Stimulated activated CD8-positive, alpha-beta memory T cell treated with anti-CD3 and anti-CD28 coated beads, Interleukin-15, amount 100 ng/mL, for 24 hours (primary cell): ENCODE data around the gene ABCC8.
A peak's percentile ranks its signal among the peaks of the same experiment; 100 is the strongest.

Source experiments
- DNase-seq: peaks from one replicate; pipeline ENCODE4 v3.0.0-alpha.2; 2020; ENCODE audit warnings: low read depth

Gene ABCC8

DNA sequence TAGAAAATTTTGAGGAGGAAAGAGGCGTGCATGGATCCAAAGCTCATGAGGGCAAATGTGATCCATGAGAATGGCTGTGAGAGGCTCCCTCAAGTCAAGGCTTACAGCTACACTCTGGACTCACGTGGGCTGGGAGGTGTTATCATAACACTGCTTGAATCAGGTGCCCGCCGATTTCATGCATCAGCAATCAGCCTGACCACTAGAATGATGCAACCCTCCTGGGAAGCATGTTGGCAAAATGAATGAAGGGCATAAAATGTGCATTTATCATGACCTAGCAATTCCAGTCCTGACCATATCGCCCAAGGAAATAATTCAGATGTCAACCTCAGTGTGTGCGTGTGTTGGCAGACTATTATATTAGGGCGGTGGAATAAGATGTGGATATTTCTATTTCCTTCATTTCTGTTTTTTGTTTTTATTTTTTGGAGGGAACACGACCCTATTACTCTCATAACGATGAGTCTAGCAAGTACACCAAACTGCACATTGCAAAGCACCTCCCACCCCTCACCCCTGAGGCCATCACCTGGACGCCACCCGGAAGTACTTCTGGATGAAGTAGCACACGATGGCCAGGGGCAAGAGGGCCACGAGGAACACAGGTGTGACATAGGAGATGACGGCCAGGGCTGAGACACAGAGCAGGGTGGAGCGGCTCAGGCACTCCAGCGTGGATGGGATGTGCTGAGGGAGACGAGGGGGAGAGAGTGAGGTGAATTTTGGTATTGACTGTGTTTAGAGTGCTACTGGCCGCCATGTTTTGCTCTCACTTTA, 72.5 kb downstream of the ABCC8 start:
- DNase-seq = no peak

DNA sequence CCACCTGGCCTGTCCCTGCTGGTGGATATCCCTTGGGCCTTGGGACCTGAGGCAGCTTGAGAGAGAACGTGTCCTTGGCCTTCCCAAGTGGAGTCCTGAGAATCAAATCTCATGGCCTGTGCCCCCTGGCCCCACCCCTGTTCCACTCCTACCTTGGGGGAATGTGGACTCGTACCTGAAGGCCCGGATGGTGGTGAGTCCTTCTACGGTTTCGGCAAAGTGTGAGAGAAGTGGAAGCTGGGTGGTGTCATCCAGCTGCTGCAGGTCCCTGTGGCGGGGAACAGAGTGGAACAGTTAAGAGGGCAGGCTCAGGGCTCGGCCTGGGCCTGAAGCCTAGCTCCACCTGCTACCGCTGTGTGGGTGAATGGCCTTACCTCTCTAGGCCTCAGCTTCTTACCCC, 74.2 kb downstream of the ABCC8 start:
- no peak for DNase-seq

GRCh38 chr11:17401841-17402240, 74.8 kb downstream of the ABCC8 start:
- DNase-seq = no peak

GRCh38 chr11:17401316-17401715, 75.3 kb downstream of the ABCC8 start:
- no peak for DNase-seq

DNA sequence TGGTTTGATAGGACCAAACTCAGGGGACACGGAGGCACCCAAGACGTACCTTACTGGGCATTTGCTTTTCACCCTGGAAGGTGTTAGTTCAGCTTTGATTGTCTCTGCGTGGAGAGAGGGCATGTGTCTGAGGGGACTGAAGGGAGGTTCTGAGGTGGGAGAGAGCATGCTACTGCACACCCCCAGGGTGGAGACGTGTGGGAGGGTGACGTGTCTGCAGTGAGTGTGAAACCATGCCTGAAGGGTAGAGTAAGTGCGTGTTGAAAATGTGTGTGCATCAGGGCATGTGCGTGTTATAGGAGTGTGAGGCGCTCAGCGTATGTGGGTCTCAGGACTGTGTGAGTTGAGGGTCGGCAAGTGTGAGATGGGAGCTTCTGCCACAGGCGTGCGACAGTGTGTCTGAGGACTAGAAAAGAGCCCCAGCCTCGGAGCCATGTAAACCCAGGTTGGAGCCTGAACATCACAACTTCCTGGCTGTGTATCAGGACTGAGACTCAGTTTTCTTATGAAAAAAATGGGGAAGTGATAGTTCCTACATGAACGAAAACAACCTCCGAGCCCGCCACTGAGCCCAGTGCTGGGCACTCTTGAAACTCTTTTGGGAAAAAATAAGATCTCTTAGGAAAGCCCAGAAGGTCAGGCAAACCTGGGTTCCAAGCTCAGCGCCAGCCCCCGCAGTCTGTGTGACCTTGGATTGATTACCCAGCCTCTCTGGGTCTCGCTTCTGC, 76.4 kb downstream of the ABCC8 start:
- DNase-seq = no peak

- no peak for DNase-seq
These were observed 77.4 kb downstream of the ABCC8 start for GRCh38 chr11:17399236-17399635.

- no peak for DNase-seq
These were observed 79.2 kb downstream of the ABCC8 start for GRCh38 chr11:17397311-17398002.

- DNase-seq = no peak
These were observed 79.9 kb downstream of the ABCC8 start for GRCh38 chr11:17396598-17397310.

GRCh38 chr11:17395978-17396377, 80.7 kb downstream of the ABCC8 start:
- DNase-seq = no peak

DNA sequence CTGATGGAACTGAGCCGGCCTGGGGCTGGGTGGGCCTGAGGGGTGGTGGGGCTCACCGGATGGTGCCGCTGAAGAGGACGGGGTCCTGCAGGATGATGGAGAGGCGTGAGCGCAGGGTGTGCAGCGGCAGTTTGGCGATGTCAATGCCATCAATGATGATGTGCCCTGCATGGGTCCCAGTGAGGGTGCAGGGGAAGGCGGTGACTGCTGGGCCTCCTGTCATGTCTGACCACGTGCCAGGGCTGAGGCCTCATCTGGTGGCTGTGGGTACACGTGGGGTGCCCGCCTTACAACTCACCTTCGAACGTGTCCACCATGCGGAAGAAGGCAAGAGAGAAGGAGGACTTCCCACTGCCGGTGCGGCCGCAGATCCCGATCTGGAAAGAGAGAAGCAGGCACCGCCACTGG, 81.1 kb downstream of the ABCC8 start:
- no peak for DNase-seq

DNA sequence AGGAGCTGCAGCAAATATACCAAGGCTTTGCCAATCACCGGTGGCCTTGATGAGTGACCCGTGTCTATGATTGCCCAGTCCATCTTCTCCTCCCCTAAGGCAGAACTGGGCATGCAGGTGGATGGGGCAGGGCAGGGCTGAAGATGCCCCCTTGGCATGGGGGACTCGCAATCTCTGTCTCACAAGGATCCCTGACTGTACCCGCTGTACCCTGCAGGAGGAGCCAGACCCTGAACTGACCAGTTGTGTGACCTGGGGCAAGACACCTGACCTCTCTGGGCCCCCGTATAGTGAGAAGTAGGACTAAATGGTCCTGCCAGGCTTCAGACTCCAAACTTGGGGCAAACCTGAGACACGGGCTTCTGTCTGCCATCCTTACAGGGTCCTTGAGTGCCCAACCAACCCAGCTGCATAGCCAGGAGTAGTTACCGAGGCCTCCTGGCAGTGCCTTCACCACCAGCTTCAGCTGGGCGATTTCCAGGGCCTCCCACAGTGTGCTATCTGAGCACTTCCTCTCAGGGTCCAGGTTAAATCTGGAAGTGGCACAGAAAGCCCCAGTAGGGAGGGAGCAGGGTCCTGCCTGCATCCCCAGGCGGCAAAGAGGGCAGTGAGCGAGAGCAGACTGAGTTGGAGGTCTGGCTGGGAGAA, 81.8 kb downstream of the ABCC8 start:
- DNase-seq = no peak

GRCh38 chr11:17393472-17393871, 83.2 kb downstream of the ABCC8 start:
- DNase-seq = no peak

- DNase-seq = no peak
These were observed 83.8 kb downstream of the ABCC8 start for GRCh38 chr11:17392872-17393271.

- DNase-seq = no peak
These were observed 84.9 kb downstream of the ABCC8 start for GRCh38 chr11:17391493-17392355.

- DNase-seq = no peak
These were observed 86.5 kb downstream of the ABCC8 start for GRCh38 chr11:17389957-17390649.

DNA sequence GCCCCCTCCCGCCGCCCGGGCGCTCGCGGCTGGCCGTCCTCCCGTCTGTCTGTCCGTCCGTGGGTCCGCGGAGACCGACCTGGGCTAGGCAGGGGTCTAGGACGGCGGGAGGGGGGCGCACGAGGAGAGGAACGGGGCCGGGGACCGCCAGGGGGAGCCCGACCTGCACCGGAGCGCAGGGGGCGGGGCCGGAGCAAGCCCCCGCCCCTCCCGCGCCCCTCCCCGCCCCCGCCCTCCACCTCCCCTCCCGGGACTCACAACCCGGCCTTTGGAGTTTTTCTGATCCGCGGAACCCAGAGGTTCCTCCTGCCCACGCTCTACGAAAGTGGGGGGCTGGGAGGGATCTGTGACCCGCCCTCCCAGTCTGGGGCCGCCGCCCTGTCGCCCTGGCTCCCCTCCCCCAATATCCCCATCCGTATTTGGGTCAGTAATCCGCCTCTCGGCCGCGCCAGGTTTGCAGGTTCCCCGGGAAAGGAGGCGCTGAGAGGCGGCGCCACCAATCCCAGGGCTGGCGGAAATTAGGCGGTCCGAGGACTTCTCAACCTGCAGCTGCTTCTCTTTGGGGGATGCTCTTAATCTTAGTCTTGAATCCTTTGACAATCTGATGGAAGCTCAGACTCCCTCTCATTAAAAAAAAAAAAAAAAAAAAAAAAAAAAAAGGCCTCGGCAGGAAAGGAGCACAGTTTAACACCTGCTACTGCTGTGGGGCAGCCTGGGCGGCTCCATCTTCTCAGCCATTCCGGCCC, 87.3 kb downstream of the ABCC8 start:
- DNase-seq = peak; percentile 72

DNA sequence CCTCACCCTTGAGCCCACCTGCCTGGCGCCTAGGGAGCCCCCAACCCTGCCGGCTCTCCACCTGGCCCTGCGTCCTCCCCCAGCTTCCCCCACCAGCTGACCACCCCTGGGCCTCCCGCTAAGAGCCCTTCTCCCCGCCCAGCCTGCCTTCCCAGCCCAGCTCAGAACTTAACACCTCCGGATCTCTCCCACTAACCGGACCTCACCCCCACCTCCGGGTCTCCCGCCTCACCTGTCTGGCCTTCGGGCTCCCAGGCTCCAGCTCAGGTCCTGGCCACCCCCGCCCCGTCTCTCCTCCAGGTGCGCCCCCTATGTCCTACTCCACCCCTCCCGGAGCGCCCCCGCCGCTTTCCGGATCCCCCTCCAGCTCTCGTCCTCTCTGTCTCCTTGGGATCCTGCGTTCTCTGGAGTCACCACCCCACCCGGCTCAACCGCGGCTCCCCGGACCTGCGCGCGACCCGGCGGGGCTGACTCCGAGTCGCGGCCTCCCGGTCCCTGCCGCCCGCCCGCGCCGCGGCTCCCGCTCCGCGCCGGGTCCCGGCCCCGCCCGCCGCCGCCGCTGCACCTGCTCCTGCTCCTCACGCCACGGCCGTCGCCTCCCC, 87.9 kb downstream of the ABCC8 start, which contains the start of gene KCNJ11:
Gene KCNJ11 (minus strand): TSS at position 51 of the 602 bp plus-strand sequence. CDS start 568 bp downstream, outside the sequence.
- DNase-seq = no peak

- DNase-seq = no peak
These were observed 88.8 kb downstream of the ABCC8 start for GRCh38 chr11:17387811-17388210.

DNA sequence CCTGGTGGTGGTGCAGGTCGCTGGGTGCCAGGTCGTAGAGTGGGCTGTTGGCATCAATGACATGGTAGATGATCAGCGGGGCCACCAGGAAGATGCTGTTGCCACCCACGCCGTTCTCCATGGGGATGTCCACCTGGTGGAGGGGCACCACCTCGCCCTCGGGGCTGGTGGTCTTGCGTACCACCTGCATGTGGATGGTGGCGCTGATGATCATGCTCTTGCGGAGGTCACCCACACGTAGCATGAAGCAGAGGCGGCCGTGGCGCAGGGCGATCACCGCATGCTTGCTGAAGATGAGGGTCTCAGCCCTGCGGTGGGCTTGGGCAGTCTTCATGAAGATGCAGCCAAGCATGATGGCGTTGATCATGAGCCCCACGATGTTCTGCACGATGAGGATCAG, 89.4 kb downstream of the ABCC8 start:
- no peak for DNase-seq
